Measurements from ENCODE around the gene RFT1. TPM values are rescaled to one million over a fixed set of nuclear protein-coding genes. Genes with fewer than 3 reads are reported as not detected.
A peak's percentile ranks its signal among the peaks of the same experiment; 100 is the strongest.

RFT1 gene
- total and polyA plus RNA-seq, 2 of the 13 experiments (the other 11 are each of a cell fraction or from before 2014, with no cell fraction given), result 23.2 to 37.0 TPM

- peak; percentile 92; the same call in 1 of the 2 replicates for TF ChIP-seq ZNF33A (CRISPR knock-in tag; IDR thresholded peaks at IDR 0.05; ENCODE audit: borderline replicate concordance)
- TF ChIP-seq KLF12 (CRISPR knock-in tag; IDR thresholded peaks at IDR 0.05; ENCODE audit: borderline replicate concordance), result peak; percentile 76; the same call in 1 of the 2 replicates
- no peak for TF ChIP-seq TP53 (CRISPR knock-in tag; conservative IDR thresholded peaks at IDR 0.05)
- no peak for TF ChIP-seq ZNF576 (CRISPR knock-in tag; IDR thresholded peaks at IDR 0.05)
- peak; percentile 44 for TF ChIP-seq ZNF781 (CRISPR knock-in tag; IDR thresholded peaks at IDR 0.05; ENCODE audit: borderline replicate concordance, not compliant biosample characterization)
- no peak for TF ChIP-seq ELF4 (CRISPR knock-in tag; IDR thresholded peaks at IDR 0.05; ENCODE audit: borderline replicate concordance)
- no peak for TF ChIP-seq ZNF263 (CRISPR knock-in tag; IDR thresholded peaks at IDR 0.05)
- no peak for TF ChIP-seq NFE2 (CRISPR knock-in tag; IDR thresholded peaks at IDR 0.05)
- TF ChIP-seq ZNF337 (CRISPR knock-in tag; IDR thresholded peaks at IDR 0.05; ENCODE audit: borderline replicate concordance, low read depth), result no peak
- TF ChIP-seq ZNF543 (CRISPR knock-in tag; IDR thresholded peaks at IDR 0.05), result no peak
- TF ChIP-seq ZKSCAN5 (CRISPR knock-in tag; IDR thresholded peaks at IDR 0.05), result no peak
These were observed 57.3 kb downstream of the RFT1 start (continued) for GRCh38 chr3:53072653-53073552.

- FAIRE-seq (no peak), ATAC-seq (peak; percentile 29), DNase-seq (ENCODE audit: low spot score) (no peak)
- no peaks in the 10 kb centered on the region for H4K20me1 ChIP-seq (ENCODE audit: insufficient read depth, low read length)
- H2AFZ ChIP-seq (ENCODE audit: low read length), result no peak overlapping the region
- in situ Hi-C loops (cut with HindIII; ENCODE audit: extremely low pct_ligation_motif_present, low pct_unique_long_range_greater_than_20kb), result no loop called here
- POLR2A ChIA-PET, result no interaction called here
- intact Hi-C loops (cut with micrococcal nuclease; ENCODE audit: unreplicated experiment), result loop anchor here (1.0 to 10.0 kb wide), 3 partner anchors 138 to 327 kb away; no protein-coding TSS in a partner anchor
- peaks cover 27% of the 10 kb centered on the region for H3K4me1 ChIP-seq (ENCODE audit: insufficient read depth, low read length)
- peak overlapping the region; percentile 71 for H3K27ac ChIP-seq (ENCODE audit: extremely low read length, insufficient read depth, low read length)
- no peaks in the 10 kb centered on the region for H3K9me3 ChIP-seq (ENCODE audit: low read length)
- no peaks in the 10 kb centered on the region for H3K36me3 ChIP-seq (replicated peaks in 1 of 2; ENCODE audit: control insufficient read depth in 1 of 2, insufficient read depth in 2 of 2, low read length in 2 of 2)
- BruUV-seq (replicated peaks), result no TSS peak
- H3K9ac ChIP-seq (ENCODE audit: insufficient read depth, low read depth, low read length), result no peak overlapping the region; the same call in 1 of the 2 replicates
- peak overlapping the region; percentile 67 to 83 (median 70); a peak in 5 of 6 replicates for H3K4me3 ChIP-seq (replicated peaks in 1 of 3; ENCODE audit: insufficient read depth in 1 of 3, low read depth in 2 of 3, low read length in 3 of 3)
- H3K79me2 ChIP-seq (ENCODE audit: insufficient read depth, low read length), result no peaks in the 10 kb centered on the region
- H3K27me3 ChIP-seq (ENCODE audit: control insufficient read depth in 1 of 2, insufficient read depth in 2 of 2, low read length in 2 of 2), result peaks cover 0 to 2% of the 10 kb centered on the region in 2 experiments; a peak in 2 of 5 replicates
- peak overlapping the region; percentile 100 for H3K4me2 ChIP-seq (ENCODE audit: low read depth, low read length)
- 2% methylated on average over 7 of the region's 11 CpGs for WGBS (ENCODE audit: low lambda C conversion rate)
- CTCF ChIA-PET (ENCODE audit: low intra/inter-chr PET ratio, low total read pairs), result interaction anchor here (2.1 kb wide), 2 partner anchors 137 to 220 kb away, joined by 10 to 14 read pairs; no protein-coding TSS in a partner anchor
- no peak for TF ChIP-seq HMG20B (CRISPR knock-in tag; conservative IDR thresholded peaks at IDR 0.05)
- TF ChIP-seq TFDP1 (CRISPR knock-in tag; IDR thresholded peaks at IDR 0.05; ENCODE audit: borderline replicate concordance), result peak; percentile 34; the same call in 1 of the 2 replicates
- no peak for TF ChIP-seq PLSCR1 (CRISPR knock-in tag; IDR thresholded peaks at IDR 0.05; ENCODE audit: borderline replicate concordance)
These were observed 58.3 kb downstream of the RFT1 start for GRCh38 chr3:53071882-53072431.
